ENCODE data around the gene PTPRR. TPM values are rescaled to one million over a fixed set of nuclear protein-coding genes. Genes with fewer than 3 reads are reported as not detected.

Gene PTPRR
- total RNA-seq, 2 experiments from 2014 or later: not detected

GRCh38 chr12:70890895-70891832 lies 29.4 kb downstream of the PTPRR start:
- Mint-ChIP-seq H3K27ac (no peak overlapping the region), H3K27me3 (no peaks in the 10 kb centered on the region), H3K9me3 (ENCODE audit: low read depth) (no peaks in the 10 kb centered on the region), H3K36me3 (no peaks in the 10 kb centered on the region), H3K4me3 (no peak overlapping the region), H3K4me1 (no peaks in the 10 kb centered on the region)
- DNase-seq (no peak), ATAC-seq (no peak)
- CTCF ChIA-PET: no interaction called here

GRCh38 chr12:70885956-70886355 lies 34.6 kb downstream of the PTPRR start:
- Mint-ChIP-seq H3K27ac (no peak overlapping the region), H3K9me3 (ENCODE audit: low read depth) (no peaks in the 10 kb centered on the region), H3K4me1 (no peaks in the 10 kb centered on the region), H3K4me3 (no peak overlapping the region), H3K27me3 (no peaks in the 10 kb centered on the region), H3K36me3 (no peaks in the 10 kb centered on the region)
- no peak for ATAC-seq
- DNase-seq: no peak
- CTCF ChIA-PET: no interaction called here

- CTCF ChIA-PET: no interaction called here
- DNase-seq (no peak), ATAC-seq (no peak)
- Mint-ChIP-seq H3K27ac (no peak overlapping the region), H3K9me3 (ENCODE audit: low read depth) (no peaks in the 10 kb centered on the region), H3K4me1 (no peaks in the 10 kb centered on the region), H3K36me3 (no peaks in the 10 kb centered on the region), H3K27me3 (no peaks in the 10 kb centered on the region), H3K4me3 (no peak overlapping the region)
These were observed 36.7 kb downstream of the PTPRR start for GRCh38 chr12:70883855-70884254.

- ATAC-seq: no peak
- Mint-ChIP-seq H3K27me3 (no peaks in the 10 kb centered on the region), H3K9me3 (ENCODE audit: low read depth) (no peaks in the 10 kb centered on the region), H3K4me3 (no peak overlapping the region), H3K27ac (no peak overlapping the region), H3K36me3 (no peaks in the 10 kb centered on the region), H3K4me1 (no peaks in the 10 kb centered on the region)
- CTCF ChIA-PET: no interaction called here
- DNase-seq: no peak
These were observed 39.8 kb downstream of the PTPRR start for GRCh38 chr12:70880744-70881143.

- Mint-ChIP-seq H3K27ac (no peak overlapping the region), H3K9me3 (ENCODE audit: low read depth) (peaks cover 3% of the 10 kb centered on the region), H3K4me3 (no peak overlapping the region), H3K36me3 (no peaks in the 10 kb centered on the region), H3K4me1 (no peaks in the 10 kb centered on the region), H3K27me3 (no peaks in the 10 kb centered on the region)
- CTCF ChIA-PET: no interaction called here
- no peak for ATAC-seq
- DNase-seq: no peak
These were observed 43.6 kb downstream of the PTPRR start for GRCh38 chr12:70876952-70877351.

- no peaks in the 10 kb centered on the region for H3K36me3 Mint-ChIP-seq
- H3K4me3 Mint-ChIP-seq: no peak overlapping the region
- H3K27me3 Mint-ChIP-seq: no peaks in the 10 kb centered on the region
- no peaks in the 10 kb centered on the region for H3K4me1 Mint-ChIP-seq
- DNase-seq (no peak), ATAC-seq (no peak)
- no peak overlapping the region for H3K27ac Mint-ChIP-seq
- H3K9me3 Mint-ChIP-seq (ENCODE audit: low read depth): peaks cover 3% of the 10 kb centered on the region
- CTCF ChIA-PET: no interaction called here
These were observed 44.9 kb downstream of the PTPRR start for GRCh38 chr12:70875628-70876027.

- H3K36me3 Mint-ChIP-seq: no peaks in the 10 kb centered on the region
- H3K27ac Mint-ChIP-seq: no peak overlapping the region
- CTCF ChIA-PET: no interaction called here
- no peak for ATAC-seq
- H3K27me3 Mint-ChIP-seq: no peaks in the 10 kb centered on the region
- no peaks in the 10 kb centered on the region for H3K9me3 Mint-ChIP-seq (ENCODE audit: low read depth)
- no peak for DNase-seq
- H3K4me1 Mint-ChIP-seq: no peaks in the 10 kb centered on the region
- H3K4me3 Mint-ChIP-seq: no peak overlapping the region
These were observed 65.5 kb downstream of the PTPRR start for GRCh38 chr12:70854881-70855568.

- Mint-ChIP-seq H3K4me3 (no peak overlapping the region), H3K9me3 (ENCODE audit: low read depth) (no peaks in the 10 kb centered on the region), H3K27ac (no peak overlapping the region), H3K4me1 (no peaks in the 10 kb centered on the region), H3K27me3 (no peaks in the 10 kb centered on the region), H3K36me3 (no peaks in the 10 kb centered on the region)
- DNase-seq (no peak), ATAC-seq (no peak)
- CTCF ChIA-PET: no interaction called here
These were observed 66.4 kb downstream of the PTPRR start for GRCh38 chr12:70854138-70854537.

GRCh38 chr12:70853326-70853725 lies 67.2 kb downstream of the PTPRR start:
- CTCF ChIA-PET: no interaction called here
- no peaks in the 10 kb centered on the region for H3K4me1 Mint-ChIP-seq
- ATAC-seq (no peak), DNase-seq (no peak)
- no peak overlapping the region for H3K27ac Mint-ChIP-seq
- H3K9me3 Mint-ChIP-seq (ENCODE audit: low read depth): no peaks in the 10 kb centered on the region
- no peak overlapping the region for H3K4me3 Mint-ChIP-seq
- H3K27me3 Mint-ChIP-seq: no peaks in the 10 kb centered on the region
- no peaks in the 10 kb centered on the region for H3K36me3 Mint-ChIP-seq

GRCh38 chr12:70852416-70853150 lies 68.0 kb downstream of the PTPRR start:
- Mint-ChIP-seq H3K36me3 (no peaks in the 10 kb centered on the region), H3K27me3 (no peaks in the 10 kb centered on the region), H3K4me3 (no peak overlapping the region), H3K9me3 (ENCODE audit: low read depth) (no peaks in the 10 kb centered on the region), H3K27ac (no peak overlapping the region), H3K4me1 (no peaks in the 10 kb centered on the region)
- DNase-seq: no peak
- CTCF ChIA-PET: no interaction called here
- ATAC-seq: no peak

- no peaks in the 10 kb centered on the region for H3K27me3 Mint-ChIP-seq
- H3K9me3 Mint-ChIP-seq (ENCODE audit: low read depth): no peaks in the 10 kb centered on the region
- H3K4me1 Mint-ChIP-seq: no peaks in the 10 kb centered on the region
- H3K27ac Mint-ChIP-seq: no peak overlapping the region
- H3K36me3 Mint-ChIP-seq: no peaks in the 10 kb centered on the region
- ATAC-seq: no peak
- DNase-seq: no peak
- CTCF ChIA-PET: no interaction called here
- no peak overlapping the region for H3K4me3 Mint-ChIP-seq
These were observed 71.1 kb downstream of the PTPRR start for GRCh38 chr12:70849265-70849960.

GRCh38 chr12:70847871-70848270 lies 72.7 kb downstream of the PTPRR start:
- DNase-seq: no peak
- Mint-ChIP-seq H3K4me3 (no peak overlapping the region), H3K27ac (no peak overlapping the region), H3K27me3 (no peaks in the 10 kb centered on the region), H3K4me1 (no peaks in the 10 kb centered on the region), H3K9me3 (ENCODE audit: low read depth) (no peaks in the 10 kb centered on the region), H3K36me3 (no peaks in the 10 kb centered on the region)
- no peak for ATAC-seq
- CTCF ChIA-PET: no interaction called here

GRCh38 chr12:70845268-70845667 lies 75.3 kb downstream of the PTPRR start:
- CTCF ChIA-PET: no interaction called here

More at GRCh38 chr12:70845268-70845667, 75.3 kb downstream of the PTPRR start:
- no peaks in the 10 kb centered on the region for H3K4me1 Mint-ChIP-seq
- ATAC-seq (no peak), DNase-seq (no peak)
- H3K27ac Mint-ChIP-seq: no peak overlapping the region
- peaks cover 2% of the 10 kb centered on the region for H3K9me3 Mint-ChIP-seq (ENCODE audit: low read depth)
- H3K4me3 Mint-ChIP-seq: no peak overlapping the region
- no peaks in the 10 kb centered on the region for H3K27me3 Mint-ChIP-seq
- H3K36me3 Mint-ChIP-seq: no peaks in the 10 kb centered on the region

All from activated CD8-positive, alpha-beta memory T cell treated with anti-CD3 and anti-CD28 coated beads, Interleukin-2, amount 10 ng/mL, durations not matched to agents 7 days and 5 days (primary cell).